Chondrocyte (in vitro differentiated cells): Measurements from ENCODE around the gene TPTE. TPM values are rescaled to one million over a fixed set of nuclear protein-coding genes. Genes with fewer than 3 reads are reported as not detected.
"Not testable (repeated sequence)": the region's sequence is repeated elsewhere in the genome, so short reads cannot be mapped to it uniquely, and the experiment has no call there.

Experiments used
- DNase-seq: peaks from one replicate; pipeline ENCODE4 v3.0.0; 2021; ENCODE audit warnings: mixed read lengths, low spot score
- H3K27ac Mint-ChIP-seq: one replicate; pipeline ENCODE4 v1.8.0; 2021; ENCODE audit warnings: mild to moderate bottlenecking, moderate library complexity, mixed read lengths; ENCODE audit not compliant: unreplicated experiment
- H3K27me3 Mint-ChIP-seq: 2 replicates; pipeline ENCODE4 v1.8.0; 2021; ENCODE audit warnings: low read depth, mixed read lengths
- H3K36me3 Mint-ChIP-seq: 2 replicates; pipeline ENCODE4 v1.8.0; 2021; ENCODE audit warnings: low read depth, mixed read lengths
- H3K4me1 Mint-ChIP-seq: 2 replicates; pipeline ENCODE4 v1.8.0; 2021; ENCODE audit warnings: low read depth, mild to moderate bottlenecking, mixed read lengths
- H3K4me3 Mint-ChIP-seq: one replicate; pipeline ENCODE4 v1.8.0; 2021; ENCODE audit warnings: mild to moderate bottlenecking, moderate library complexity, mixed read lengths; ENCODE audit not compliant: unreplicated experiment
- H3K9me3 Mint-ChIP-seq: 2 replicates; pipeline ENCODE4 v1.8.0; 2021; ENCODE audit warnings: low read depth, mixed read lengths
- total RNA-seq: library from RNA; stranded (reverse); gene quantifications from 3 replicates; pipeline ENCODE4 v1.2.1, GENCODE V29; 2021
- TF ChIP-seq, protein P1 (sequence below): fragments of 200-600 bp; sonication (generic); IDR thresholded peaks from 2 replicates; pipeline ENCODE4 v1.5.0; 2021; ENCODE audit warnings: antibody characterized with exemption, mild to moderate bottlenecking, moderate library complexity

Gene TPTE
- total RNA-seq, 1 donor from 2014 or later, result not detected

DNA sequence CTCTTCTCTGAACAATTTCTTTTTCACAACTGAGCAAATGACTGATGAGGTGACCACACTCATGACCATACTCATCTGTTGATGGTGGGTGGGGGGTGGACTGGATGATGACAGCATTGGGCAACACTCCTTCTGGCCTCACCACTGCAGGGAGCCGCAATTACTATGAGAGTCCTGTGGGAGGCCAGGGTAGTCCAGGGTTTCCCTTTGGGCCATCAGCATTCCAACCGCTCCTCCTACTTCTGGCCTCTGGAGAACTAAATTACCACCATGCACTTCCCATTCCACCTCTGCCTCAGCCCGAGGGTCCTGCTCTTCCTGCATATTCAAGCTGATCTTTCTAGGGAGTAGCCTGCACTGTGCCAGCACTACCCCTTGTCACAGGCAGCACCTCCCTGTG, 94.7 kb downstream of the TPTE start:
- H3K36me3 Mint-ChIP-seq, H3K4me1 Mint-ChIP-seq: not testable (repeated sequence)

DNA sequence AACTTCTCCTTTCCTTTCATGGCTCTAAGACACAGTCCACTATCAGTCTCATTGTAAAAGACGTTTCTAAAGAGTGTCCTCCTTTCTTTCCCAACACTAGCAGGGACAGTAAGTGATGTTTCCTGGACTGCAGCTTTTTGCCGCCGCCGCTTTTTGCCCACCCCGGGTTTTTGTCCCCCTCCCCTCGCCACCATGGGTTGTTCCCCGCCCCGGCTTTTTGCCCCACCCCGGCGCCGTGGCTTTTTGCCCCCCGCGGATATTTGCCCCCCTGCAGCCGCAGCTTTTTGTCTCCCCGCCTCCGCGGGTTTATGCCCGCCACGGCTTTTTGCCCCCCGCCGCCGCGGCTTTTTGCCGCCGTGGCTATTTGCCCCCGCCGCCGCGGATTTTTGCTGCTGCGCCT, 95.2 kb downstream of the TPTE start:
- Mint-ChIP-seq H3K4me1 (no peaks in the 10 kb centered on the region), H3K27ac (no peak overlapping the region), H3K27me3 (no peaks in the 10 kb centered on the region), H3K4me3 (no peak overlapping the region), H3K9me3 (peaks cover 8% of the 10 kb centered on the region), H3K36me3 (no peaks in the 10 kb centered on the region)
- TF ChIP-seq, protein P1, sequence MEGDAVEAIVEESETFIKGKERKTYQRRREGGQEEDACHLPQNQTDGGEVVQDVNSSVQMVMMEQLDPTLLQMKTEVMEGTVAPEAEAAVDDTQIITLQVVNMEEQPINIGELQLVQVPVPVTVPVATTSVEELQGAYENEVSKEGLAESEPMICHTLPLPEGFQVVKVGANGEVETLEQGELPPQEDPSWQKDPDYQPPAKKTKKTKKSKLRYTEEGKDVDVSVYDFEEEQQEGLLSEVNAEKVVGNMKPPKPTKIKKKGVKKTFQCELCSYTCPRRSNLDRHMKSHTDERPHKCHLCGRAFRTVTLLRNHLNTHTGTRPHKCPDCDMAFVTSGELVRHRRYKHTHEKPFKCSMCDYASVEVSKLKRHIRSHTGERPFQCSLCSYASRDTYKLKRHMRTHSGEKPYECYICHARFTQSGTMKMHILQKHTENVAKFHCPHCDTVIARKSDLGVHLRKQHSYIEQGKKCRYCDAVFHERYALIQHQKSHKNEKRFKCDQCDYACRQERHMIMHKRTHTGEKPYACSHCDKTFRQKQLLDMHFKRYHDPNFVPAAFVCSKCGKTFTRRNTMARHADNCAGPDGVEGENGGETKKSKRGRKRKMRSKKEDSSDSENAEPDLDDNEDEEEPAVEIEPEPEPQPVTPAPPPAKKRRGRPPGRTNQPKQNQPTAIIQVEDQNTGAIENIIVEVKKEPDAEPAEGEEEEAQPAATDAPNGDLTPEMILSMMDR, result no peak
- DNase-seq, result peak; percentile 94

More for the DNA sequence above, 94.7 kb downstream of the TPTE start:
- not testable (repeated sequence) for H3K4me3 Mint-ChIP-seq, H3K27ac Mint-ChIP-seq, H3K27me3 Mint-ChIP-seq, H3K9me3 Mint-ChIP-seq
- DNase-seq, result peak; percentile 71

DNA sequence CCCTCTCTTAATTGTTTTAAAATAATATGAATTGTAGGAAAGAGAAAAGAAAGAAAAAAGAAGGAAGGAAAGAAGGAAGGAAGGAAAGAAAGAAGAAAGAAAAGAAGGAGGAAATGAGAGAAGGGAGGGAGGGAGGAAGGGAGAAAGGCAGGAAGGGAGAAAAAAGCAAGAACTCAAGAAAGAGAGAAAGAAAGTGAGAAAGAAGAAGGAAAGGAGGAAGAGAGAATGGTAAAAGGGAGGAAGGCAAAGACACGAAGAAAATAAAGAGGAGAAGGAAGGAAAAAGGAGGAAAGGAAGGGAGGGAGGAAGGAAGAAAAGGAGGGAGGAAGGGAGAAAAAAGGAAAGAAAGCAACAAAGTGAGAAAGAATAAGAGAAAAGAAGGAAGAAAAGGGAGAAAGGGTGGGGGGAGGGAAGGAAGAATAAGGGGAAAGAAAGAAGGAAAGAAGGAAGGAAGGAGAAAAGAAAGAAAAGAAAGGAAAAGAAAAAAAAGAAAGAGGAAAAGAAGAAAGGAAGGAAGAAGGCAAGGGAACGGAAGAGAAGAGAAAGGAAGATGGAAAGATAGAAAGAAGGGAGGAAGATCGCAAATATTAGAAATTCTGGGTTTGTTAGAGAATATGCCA, 95.9 kb downstream of the TPTE start:
- H3K36me3 Mint-ChIP-seq, H3K9me3 Mint-ChIP-seq, H3K4me1 Mint-ChIP-seq, H3K27ac Mint-ChIP-seq, H3K4me3 Mint-ChIP-seq, H3K27me3 Mint-ChIP-seq, DNase-seq: not testable (repeated sequence)

DNA sequence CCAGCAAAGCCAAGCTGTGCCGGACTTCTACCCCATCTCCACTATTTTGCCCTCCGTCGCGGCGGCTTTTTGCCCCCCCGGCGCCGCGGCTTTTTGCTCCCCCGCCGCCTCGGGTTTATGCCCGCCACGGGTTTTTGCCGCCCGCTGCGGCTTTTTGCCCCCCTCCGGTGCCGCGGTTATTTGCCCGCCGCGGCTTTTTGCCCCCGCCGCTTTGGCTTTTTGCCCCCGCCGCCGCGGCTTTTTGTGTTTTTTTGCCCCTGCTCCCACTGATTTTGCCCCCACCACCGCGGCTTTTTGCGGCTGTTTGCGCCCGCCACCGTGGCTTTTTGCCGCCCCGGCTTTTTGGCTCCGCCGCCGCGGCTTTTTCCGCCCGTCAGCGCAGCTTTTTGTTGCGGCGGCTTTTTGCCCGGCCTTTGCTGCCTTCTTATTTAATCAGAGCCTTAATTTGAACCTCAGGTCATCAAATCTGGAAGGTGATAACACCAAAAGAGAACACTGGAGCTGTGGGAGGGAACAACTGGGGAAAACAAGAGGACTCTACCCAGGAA, 106.0 kb downstream of the TPTE start:
- peak; percentile 94 for DNase-seq
- no peaks in the 10 kb centered on the region for H3K27me3 Mint-ChIP-seq
- no peaks in the 10 kb centered on the region for H3K4me1 Mint-ChIP-seq
- H3K36me3 Mint-ChIP-seq, result no peaks in the 10 kb centered on the region
- peaks cover 5% of the 10 kb centered on the region for H3K9me3 Mint-ChIP-seq
- TF ChIP-seq, protein P1, result no peak
- no peak overlapping the region for H3K4me3 Mint-ChIP-seq
- no peak overlapping the region for H3K27ac Mint-ChIP-seq

DNA sequence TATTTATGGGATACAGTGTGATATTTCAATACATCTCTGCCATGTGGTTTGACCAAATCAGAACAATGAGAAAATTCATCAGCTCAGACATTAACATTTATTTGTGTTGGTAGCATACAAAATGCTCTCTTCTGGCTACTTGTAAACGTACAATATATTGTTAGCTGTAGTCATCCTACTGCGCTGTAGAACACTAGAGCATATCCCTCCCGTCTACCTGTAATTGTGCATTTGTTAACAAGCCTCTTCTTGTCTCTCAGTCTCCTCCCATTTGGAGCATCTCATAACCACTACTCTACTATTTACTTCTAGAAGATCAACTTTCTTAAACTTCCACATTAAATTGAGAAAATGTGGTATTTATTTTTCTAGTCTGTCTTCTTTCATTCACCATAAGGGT, 107.9 kb downstream of the TPTE start:
- H3K27me3 Mint-ChIP-seq, H3K4me1 Mint-ChIP-seq, H3K4me3 Mint-ChIP-seq, DNase-seq, H3K27ac Mint-ChIP-seq, H3K9me3 Mint-ChIP-seq, H3K36me3 Mint-ChIP-seq: not testable (repeated sequence)

DNA sequence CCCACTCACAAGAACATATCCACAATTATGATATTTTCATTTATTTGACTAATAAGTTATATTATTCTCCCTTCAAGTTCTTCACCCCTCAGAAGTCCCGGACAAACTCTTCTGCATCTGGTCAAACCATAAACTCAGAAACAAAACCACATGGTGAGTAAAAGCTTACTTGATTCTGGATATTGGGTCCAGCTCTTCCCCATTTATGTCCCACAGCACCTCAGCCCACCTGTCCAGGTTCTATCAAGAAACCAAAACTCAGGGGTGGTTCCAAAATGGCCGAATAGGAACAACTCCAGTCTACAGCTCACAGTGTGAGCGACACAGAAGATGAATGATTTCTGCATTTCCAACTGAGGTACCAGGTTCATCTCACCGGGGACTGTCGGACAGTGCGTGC, 109.4 kb downstream of the TPTE start:
- H3K4me3 Mint-ChIP-seq, DNase-seq, H3K4me1 Mint-ChIP-seq, H3K27me3 Mint-ChIP-seq, H3K36me3 Mint-ChIP-seq, H3K27ac Mint-ChIP-seq, H3K9me3 Mint-ChIP-seq: not testable (repeated sequence)

DNA sequence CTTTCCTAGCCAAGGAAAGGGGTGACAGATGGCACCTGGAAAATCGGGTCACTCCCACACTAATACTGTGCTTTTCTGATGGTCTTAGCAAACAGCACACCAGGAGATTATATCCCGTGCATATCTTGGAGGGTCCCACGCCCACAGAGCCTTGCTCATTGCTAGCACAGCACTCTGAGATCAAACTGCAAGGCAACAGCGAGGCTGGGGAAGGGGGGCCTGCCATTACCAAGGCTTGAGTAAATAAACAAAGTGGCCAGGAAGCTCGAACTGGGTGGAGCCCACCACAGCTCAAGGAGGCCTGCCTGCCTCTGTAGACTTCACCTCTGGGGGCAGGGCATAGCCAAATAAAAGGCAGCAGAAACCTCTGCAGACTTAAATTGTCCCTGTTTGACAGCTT, 109.9 kb downstream of the TPTE start:
- H3K27ac Mint-ChIP-seq, H3K4me1 Mint-ChIP-seq, H3K4me3 Mint-ChIP-seq, H3K9me3 Mint-ChIP-seq, H3K27me3 Mint-ChIP-seq, H3K36me3 Mint-ChIP-seq: not testable (repeated sequence)
- DNase-seq, result peak; percentile 91

DNA sequence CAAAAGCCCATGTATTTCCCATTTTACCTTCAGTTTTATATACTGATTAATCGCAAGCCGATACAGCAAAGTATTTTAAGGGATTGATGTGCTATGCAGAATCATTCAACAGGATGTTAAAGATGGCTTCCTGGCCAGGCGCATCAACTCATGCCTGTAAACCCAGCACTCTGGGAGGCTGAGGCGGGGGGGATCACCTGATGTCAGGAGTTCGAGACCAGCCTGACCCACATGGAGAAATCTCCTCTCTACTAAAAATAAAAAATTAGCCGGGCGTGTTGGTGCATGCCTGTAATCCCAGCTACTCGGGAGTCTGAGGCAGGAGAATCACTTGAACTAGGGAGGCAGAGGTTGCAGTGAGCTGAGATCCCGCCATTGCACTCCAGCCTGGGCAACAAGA, 116.8 kb downstream of the TPTE start:
- H3K27me3 Mint-ChIP-seq, H3K4me1 Mint-ChIP-seq, H3K36me3 Mint-ChIP-seq, H3K4me3 Mint-ChIP-seq, H3K27ac Mint-ChIP-seq, H3K9me3 Mint-ChIP-seq: not testable (repeated sequence)
- DNase-seq, result peak; percentile 92
